ENCODE results near the gene SEC62.
A peak's percentile ranks its signal among the peaks of the same experiment; 100 is the strongest.

The SEC62 gene

DNA sequence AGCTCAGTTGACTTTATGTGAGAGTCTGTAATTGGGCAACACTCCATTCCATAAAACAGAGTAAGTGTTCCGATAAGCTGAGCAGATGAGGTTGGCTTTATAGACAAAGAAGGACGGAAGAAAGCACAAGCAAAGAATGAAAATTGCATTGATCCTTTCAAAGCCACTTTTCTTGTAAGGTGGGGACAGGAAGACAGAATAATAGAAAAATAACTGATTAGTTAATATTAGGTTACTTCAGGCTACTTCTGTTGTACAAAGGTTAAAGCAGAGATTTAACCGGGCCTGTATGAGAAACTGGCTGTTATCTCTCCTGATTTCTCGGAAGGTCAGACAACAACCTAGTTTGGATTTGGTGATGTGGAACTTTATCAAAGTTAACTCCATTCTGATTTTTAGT lies 55.7 kb downstream of the SEC62 start:
- DNase-seq = no peak

DNA sequence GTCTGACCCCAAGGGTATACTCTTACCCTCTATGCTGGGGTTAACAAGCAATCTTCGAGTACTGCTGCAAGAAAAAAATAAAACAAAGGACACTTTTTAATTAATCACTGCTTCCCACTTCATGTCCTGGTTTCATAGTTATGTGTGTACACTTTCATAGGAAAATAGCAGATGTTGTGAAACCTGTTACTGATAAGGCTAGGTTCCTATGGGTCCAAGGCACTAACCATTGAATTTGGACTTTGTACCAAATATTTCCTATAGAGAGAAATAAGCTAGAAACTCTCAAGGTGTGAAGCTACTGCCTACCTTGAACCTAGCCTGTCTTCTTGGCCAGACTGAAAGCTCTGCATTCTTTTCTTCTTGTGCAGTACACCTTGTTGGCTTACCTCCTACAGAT lies 56.6 kb downstream of the SEC62 start:
- DNase-seq = no peak

DNA sequence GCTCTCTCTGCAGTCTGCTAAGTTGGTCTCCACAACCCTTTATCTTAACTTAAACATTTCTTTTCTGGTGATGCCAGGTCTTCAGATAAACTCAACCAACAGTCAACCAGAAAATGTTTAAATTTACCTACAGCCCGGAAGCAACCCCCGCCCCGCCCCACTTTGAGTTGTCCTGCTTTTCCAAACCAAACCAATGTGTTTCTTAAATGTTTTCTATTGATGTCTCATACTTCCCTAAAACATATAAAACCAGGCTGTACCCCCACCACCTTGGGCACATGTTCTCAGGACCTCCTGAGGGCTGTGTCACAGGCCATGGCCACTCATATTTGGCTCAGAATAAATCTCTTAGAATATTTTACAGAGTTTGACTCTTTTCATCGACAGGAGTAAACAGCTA lies 58.0 kb downstream of the SEC62 start:
- no peak for DNase-seq

DNA sequence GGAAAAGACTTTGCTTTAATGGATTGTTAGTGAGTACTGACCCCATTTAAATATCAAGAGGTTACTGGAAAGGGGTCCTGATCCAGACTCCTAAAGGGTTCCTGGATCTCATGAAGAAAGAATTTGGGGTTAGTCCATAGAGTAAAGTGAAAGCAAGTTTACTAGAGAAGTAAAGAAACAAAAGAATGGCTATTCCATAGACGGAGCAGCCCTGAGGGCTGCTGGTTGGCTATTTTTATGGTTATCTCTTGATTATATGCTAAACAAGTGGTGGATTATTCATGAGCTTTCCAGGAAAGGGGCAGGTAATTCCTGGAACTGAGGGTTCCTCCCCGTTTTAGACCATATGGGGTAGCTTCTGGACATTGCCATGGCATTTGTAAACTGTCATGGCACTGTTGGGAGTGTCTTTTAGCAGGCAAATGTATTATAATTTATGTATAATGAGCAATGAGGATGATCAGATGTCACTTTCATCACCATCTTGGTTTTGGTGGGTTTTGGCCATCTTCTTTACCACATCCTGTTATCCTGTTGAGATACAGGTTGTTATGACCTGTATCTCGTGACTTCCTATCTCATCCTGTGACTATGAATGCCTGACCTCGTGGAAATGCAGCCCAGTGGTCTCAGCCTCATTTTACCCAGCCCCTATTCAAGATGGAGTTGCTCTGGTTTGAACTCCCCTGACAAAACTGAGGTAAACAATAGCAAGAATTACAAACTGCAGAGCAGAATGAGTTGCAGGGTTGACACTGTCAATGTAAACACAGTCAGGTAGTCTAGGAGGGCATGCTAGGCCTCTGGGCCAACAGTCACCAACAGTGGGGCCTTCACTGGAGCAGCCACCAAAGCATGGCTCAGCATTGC lies 60.9 kb downstream of the SEC62 start:
- DNase-seq = no peak

DNA sequence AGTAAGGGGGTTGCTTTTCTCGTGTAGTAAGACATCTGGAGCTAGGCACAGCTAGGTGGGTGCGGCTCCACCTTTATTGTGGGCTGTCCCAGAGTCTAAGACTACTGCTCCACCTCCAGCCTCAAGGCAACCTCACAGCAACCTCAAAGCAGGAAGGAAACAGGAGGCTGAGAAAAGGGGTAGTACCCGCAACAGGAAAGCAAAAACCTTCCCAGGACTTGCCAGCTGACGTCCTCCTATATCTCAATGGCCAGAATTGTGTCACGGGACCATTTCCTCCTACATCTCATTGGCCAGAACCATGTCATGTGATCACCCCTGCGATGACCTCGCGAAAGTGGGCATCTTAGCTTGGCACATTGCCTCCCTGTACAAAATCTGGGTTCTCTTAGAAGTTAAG lies 66.9 kb downstream of the SEC62 start:
- DNase-seq = no peak

DNA sequence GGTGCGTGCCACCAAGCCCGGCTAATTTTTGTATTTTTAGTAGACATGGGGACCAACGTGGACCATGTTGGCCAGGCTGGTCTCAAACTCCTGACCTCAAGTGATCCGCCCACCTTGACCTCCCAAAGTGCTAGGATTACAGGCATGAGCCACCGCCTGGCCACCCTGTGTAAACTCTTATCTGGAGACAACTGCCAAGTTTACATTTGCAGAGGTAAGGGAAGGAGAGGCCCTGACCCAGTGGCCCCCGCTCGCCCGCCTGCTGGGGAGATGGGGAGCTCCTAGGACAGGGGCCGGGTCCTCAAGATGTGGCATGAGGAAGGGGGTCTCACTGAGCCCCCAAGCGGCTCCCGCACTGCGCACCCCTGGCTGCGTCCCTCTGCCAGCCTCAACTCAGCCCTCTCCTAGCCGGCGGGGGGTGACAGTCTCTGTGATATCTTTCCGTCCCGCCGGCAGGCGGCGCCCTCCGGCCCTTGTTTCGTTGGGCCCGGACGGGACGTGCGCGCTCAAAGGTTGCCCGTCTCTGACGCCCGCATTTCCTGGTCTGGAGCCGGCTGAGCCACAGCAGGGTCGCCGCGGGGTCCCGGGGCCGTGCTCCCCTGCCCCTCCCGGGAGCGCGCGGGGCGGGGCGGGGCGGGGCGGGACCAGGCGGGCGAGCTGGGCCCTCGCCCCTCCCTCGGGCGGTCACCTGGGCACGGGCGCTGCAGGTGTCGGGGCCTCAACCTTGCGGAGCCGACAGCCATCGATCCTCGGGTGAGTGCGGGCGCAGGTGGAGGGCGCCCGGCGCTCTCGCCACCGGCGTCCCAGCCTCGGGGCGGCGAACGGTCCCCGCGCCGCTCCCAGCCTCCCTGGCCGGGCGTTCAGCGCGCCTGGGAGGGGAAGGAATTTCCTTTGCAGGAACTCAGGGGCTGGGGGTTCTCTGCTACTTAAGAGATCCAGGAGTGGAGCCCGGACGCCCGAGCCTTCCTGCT lies 71.1 kb downstream of the SEC62 start, which contains the start of gene GPR160:
TSS of gene GPR160 (plus strand) at position 533 of the 971 bp plus-strand sequence. CDS start 45,978 bp downstream, outside the sequence.
- peak; percentile 60 for DNase-seq

DNA sequence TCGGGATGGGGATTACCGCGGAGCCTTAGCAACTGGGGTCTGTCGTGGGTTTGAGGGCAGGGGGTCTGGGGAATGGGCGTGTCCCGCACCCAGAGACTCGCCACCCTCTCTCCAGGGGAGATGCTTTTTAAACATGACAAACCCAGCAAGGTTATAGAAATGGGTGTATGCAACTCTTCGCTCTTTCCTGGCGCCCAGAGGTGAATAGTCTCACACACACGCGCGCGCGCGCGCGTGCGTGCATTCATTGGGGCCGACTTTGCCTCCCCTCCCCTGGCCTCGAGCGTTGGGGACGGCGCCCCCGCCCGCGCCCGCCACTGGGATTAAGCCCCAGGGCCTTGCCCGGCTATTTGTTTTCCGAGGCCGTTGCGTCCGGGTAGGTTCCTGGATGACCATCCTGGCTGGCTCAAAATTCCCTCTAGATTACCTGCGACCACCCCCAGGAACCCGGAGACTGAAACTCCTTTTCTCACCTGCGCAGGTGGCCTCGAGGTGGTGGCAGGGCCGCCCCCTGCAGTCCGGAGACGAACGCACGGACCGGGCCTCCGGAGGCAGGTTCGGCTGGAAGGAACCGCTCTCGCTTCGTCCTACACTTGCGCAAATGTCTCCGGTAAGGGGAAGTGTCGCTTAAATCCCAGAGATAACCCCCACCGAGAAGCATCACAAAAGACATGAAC lies 72.0 kb downstream of the SEC62 start:
- no peak for DNase-seq

DNA sequence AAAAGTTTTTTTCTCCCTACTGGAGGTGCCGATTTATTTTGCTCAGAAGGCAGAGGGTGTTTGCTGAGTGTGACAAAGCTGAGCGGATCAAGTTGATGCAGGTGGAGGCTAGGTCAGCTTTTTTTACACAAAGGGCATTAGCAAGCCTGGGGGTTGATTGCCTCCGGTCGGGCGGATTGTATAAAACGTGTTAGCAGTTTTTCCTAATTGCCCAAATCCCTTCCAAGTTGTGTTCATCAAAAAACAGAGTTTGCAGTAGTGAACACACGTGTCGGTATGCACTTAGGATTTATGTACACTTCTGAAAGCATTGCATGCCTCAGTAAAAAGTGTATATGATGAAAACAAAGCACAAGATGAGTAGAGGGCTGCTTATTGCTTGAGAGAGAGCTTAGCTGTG lies 73.8 kb downstream of the SEC62 start:
- DNase-seq = no peak

DNA sequence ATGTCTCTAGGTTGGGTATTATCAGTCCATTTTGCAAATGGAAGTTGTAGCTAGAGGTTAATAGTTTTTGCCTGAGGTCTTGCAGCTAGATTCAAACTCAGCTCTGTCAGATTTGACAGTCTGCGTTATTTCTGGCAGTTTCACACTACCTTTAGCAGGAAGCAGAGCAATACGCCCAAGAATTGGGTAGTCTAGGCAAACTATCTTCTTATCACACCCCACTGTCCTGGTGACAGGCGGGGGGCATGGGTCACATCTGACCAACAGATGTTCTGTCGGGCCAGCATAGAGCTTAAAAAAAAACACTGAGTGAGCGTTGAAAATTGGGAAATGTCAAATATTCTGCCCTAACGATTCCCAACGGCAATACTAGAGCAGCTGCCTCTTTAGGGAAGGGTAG lies 76.9 kb downstream of the SEC62 start:
- DNase-seq = no peak

DNA sequence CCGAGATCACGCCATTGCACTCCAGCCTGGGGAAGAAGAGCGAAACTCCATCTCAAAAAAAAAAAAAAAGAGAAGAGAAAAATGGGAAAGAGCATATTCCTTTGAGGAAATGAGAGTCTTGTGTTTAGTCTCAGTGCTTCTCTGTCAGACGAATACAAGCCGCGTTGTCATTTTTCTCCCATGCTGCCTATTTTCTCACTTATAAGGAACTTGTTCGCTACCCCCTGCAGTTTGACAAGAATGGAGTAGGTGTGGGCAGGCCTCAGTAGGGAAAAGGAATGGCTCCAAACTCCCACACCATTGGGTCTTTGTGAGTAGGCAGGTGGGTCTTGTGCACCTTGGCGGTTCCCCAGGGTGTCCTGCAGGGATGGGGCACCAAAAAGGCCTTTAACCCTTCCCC lies 77.7 kb downstream of the SEC62 start:
- DNase-seq = no peak

DNA sequence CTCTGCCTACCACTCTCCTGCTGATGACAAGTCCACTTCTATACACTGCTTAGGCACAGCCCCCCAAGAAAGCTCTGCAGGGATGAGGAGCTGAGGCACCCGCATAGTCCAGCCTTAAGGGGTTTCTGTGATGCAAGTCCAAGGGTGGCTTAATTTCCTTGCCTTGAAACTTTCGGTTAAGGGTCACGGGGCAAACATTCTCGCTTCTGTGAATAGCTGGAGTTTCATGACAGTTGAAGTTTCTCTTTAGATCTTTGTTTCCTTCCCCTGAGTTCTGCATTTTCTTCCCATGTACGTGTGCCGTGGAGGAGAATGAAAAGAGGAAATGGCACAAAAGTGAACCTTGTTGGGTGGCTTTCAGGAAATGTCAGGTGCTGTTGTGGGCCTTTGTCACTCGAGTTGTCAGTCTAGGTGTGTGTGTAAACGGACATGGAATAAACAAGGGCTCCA lies 78.2 kb downstream of the SEC62 start:
- no peak for DNase-seq

DNA sequence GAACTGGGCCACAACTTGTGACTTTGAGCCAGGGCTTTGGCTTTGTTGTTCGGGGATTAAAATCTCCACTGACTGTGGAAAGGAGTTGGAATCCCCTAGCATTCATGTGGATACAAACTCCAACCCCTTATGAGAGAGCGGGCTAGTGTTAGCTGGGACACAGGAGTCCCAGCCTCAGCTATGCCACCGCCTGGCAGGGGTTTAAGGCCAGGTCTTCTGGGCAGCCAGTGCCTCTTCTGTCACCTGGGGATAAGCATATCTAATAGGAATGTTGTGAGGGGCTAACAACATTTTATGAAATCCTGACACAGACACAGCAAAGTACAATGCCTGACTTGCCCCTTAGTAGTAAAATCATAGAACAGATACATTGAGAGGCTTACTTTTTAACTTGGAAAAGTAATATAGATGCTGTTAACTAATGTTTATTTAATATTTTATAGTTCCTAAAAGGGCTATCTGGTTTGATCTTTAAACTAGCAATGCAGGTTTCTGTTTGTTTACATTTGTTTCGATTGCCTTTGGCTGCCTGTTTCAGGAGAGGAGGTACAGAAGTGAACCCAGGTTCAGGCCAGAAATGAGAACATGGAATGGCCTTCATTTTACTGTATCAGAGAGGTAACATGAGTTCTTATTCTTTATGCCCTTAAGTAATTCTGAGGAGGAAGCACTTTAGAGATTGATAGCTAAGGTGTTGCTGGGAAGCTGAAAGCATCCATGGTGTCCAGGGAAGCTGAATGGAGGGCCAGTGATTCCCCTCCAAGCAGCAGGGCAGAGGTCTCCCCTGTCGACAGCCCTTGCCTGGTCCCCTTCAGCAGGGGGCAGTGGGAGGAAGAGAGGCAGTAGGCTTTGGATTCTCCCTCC lies 79.9 kb downstream of the SEC62 start:
- no peak for DNase-seq

DNA sequence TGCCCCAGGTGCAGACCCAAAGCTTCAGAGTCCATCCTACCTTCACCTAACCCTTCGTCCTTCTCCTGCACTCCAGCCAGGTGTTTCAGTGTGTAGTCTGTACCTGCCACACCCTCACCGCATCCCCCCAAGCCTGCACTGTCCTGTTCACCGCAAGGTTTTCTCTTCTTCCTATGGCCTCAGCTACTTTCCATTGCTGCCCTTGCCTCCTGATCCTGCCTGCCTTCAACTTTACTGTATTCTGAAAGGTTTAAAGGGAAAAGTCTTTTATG lies 80.5 kb downstream of the SEC62 start:
- no peak for DNase-seq
